GM12878 (cell line): ENCODE data around the gene SPINK4. TPM values are rescaled to one million over a fixed set of nuclear protein-coding genes. Genes with fewer than 3 reads are reported as not detected.

Source experiments
- BCL3 ChIP-seq: IDR thresholded peaks from 2 replicates; pipeline ENCODE4 v1.6.1; 2011; ENCODE audit warnings: borderline replicate concordance, low read depth, mild to moderate bottlenecking, moderate library complexity, low read length; ENCODE audit not compliant: insufficient read depth, poor library complexity, severe bottlenecking
- BMI1 ChIP-seq: fragments of 450-650 bp; IDR thresholded peaks from 2 replicates; pipeline ENCODE4 v1.6.1; 2016; ENCODE audit warnings: mild to moderate bottlenecking, moderate library complexity, borderline replicate concordance
- BRCA1 ChIP-seq: IDR thresholded peaks from 2 replicates; pipeline ENCODE4 v1.6.1; 2011; ENCODE audit warnings: low read depth, low read length, improper control_type of control experiment
- CBFB ChIP-seq: IDR thresholded peaks from 2 replicates; pipeline ENCODE4 v1.6.1; 2016; ENCODE audit warnings: antibody characterized with exemption, low read depth
- CHD1 ChIP-seq: IDR thresholded peaks from 2 replicates; pipeline ENCODE4 v1.6.1; 2012; ENCODE audit warnings: low read depth, low read length, improper control_type of control experiment
- CHD2 ChIP-seq: IDR thresholded peaks from 2 replicates; pipeline ENCODE4 v1.6.1; 2011; ENCODE audit warnings: low read depth, low read length, improper control_type of control experiment, borderline replicate concordance
- CREB1 ChIP-seq: IDR thresholded peaks from 2 replicates; pipeline ENCODE4 v1.6.1; 2012; ENCODE audit warnings: low read depth, mild to moderate bottlenecking, inconsistent platforms
- E2F4 ChIP-seq: IDR thresholded peaks from 2 replicates; pipeline ENCODE4 v1.6.1; 2012; ENCODE audit warnings: low read depth, low read length, improper control_type of control experiment
- ETV6 ChIP-seq, 2 experiments: fragments of 450-650 bp in 1 of 2; IDR thresholded peaks in 1 of 2; conservative IDR thresholded peaks in 1 of 2; 2 replicates each; pipeline ENCODE4 v1.6.1; 2014; ENCODE audit warnings: antibody characterized with exemption in 1 of 2, borderline replicate concordance in 1 of 2, low read depth in 1 of 2, mild to moderate bottlenecking in 1 of 2, moderate library complexity in 1 of 2
- KDM1A ChIP-seq: fragments of 200-600 bp; sonication (generic); IDR thresholded peaks from 2 replicates; pipeline ENCODE4 v1.6.1; 2016; ENCODE audit warnings: borderline replicate concordance
- MYC ChIP-seq: IDR thresholded peaks from 2 replicates; pipeline ENCODE4 v1.6.1; 2011; ENCODE audit warnings: mild to moderate bottlenecking, low read length, moderate library complexity, inconsistent platforms; ENCODE audit not compliant: insufficient read depth, insufficient replicate concordance, insufficient read length, severe bottlenecking
- NFIC ChIP-seq: IDR thresholded peaks from 2 replicates; pipeline ENCODE4 v1.6.1; 2012; ENCODE audit warnings: low read depth, mild to moderate bottlenecking, inconsistent platforms, low read length, moderate library complexity
- NR2C2 ChIP-seq: IDR thresholded peaks from 2 replicates; pipeline ENCODE4 v1.6.1; 2011; ENCODE audit warnings: borderline replicate concordance, low read depth; ENCODE audit not compliant: control insufficient read depth, insufficient read length
- NR2F1 ChIP-seq: fragments of 450-650 bp; conservative IDR thresholded peaks from 2 replicates; pipeline ENCODE4 v1.6.1; 2017; ENCODE audit warnings: mild to moderate bottlenecking
- PBX3 ChIP-seq: IDR thresholded peaks from 2 replicates; pipeline ENCODE4 v1.6.1; 2011; ENCODE audit warnings: mild to moderate bottlenecking, low read depth, low read length, moderate library complexity; ENCODE audit not compliant: insufficient replicate concordance
- POLR2AphosphoS5 ChIP-seq: IDR thresholded peaks from 2 replicates; pipeline ENCODE4 v1.6.1; 2011; ENCODE audit warnings: mild to moderate bottlenecking, low read length, inconsistent platforms
- SPI1 ChIP-seq: IDR thresholded peaks from 2 replicates; pipeline ENCODE4 v1.6.1; 2011; ENCODE audit warnings: low read depth, mild to moderate bottlenecking, low read length, moderate library complexity, borderline replicate concordance; ENCODE audit not compliant: insufficient read depth
- SREBF2 ChIP-seq: IDR thresholded peaks from 2 replicates; pipeline ENCODE4 v1.6.1; 2012; ENCODE audit warnings: mild to moderate bottlenecking, low read length
- SRF ChIP-seq, 2 experiments: IDR thresholded peaks; 2 replicates each; pipeline ENCODE4 v1.6.1; 2011; ENCODE audit warnings: low read depth in 2 of 2, low read length in 2 of 2, mild to moderate bottlenecking in 1 of 2, moderate library complexity in 1 of 2
- TARDBP ChIP-seq: IDR thresholded peaks from 2 replicates; pipeline ENCODE4 v1.6.1; 2016; ENCODE audit warnings: borderline replicate concordance
- TBL1XR1 ChIP-seq: IDR thresholded peaks from 2 replicates; pipeline ENCODE4 v1.6.1; 2012; ENCODE audit warnings: low read depth, low read length, improper control_type of control experiment
- TCF7 ChIP-seq: IDR thresholded peaks from 2 replicates; pipeline ENCODE4 v1.6.1; 2014; ENCODE audit warnings: antibody characterized with exemption, borderline replicate concordance
- YY1 ChIP-seq: IDR thresholded peaks from 2 replicates; pipeline ENCODE4 v1.6.1; 2011; ENCODE audit warnings: low read depth, mild to moderate bottlenecking, low read length
- ZNF207 ChIP-seq: fragments of 450-650 bp; IDR thresholded peaks from 2 replicates; pipeline ENCODE4 v1.6.1; 2014; ENCODE audit warnings: antibody characterized with exemption, mild to moderate bottlenecking, borderline replicate concordance
- ZNF217 ChIP-seq: fragments of 450-650 bp; IDR thresholded peaks from 2 replicates; pipeline ENCODE4 v1.6.1; 2017; ENCODE audit warnings: antibody characterized with exemption, mild to moderate bottlenecking
- ZNF384 ChIP-seq: IDR thresholded peaks from 2 replicates; pipeline ENCODE4 v1.6.1; 2012; ENCODE audit warnings: low read depth, mild to moderate bottlenecking, low read length, improper control_type of control experiment, borderline replicate concordance
- polyA plus RNA-seq, 11 experiments: library from polyadenylated mRNA; depleted of rRNA in 4 of 11; unstranded in 6 of 11; stranded (reverse) in 5 of 11; fragments of >200 nt; fragmentation: Nextera tagmentation in 4 of 11; fragmentation: Illumina TruSeq in 1 of 11; extraction: Ambion mirVana in 4 of 11; extraction: Trizol in 1 of 11; gene quantifications; 1 replicate in 1 of 11; 2 replicates in 10 of 11; pipeline versions ENCODE4 v1.2.1 to v1.2.3, GENCODE V29; 2011 to 2016; ENCODE audit warnings: inconsistent platforms in 2 of 11, missing spikeins in 2 of 11, low read depth in 1 of 11
- total RNA-seq, 4 experiments: library from RNA; depleted of rRNA in 3 of 4; stranded (reverse); fragments of >200 nt in 3 of 4; fragmentation: Illumina TruSeq in 1 of 4; extraction: Trizol in 1 of 4; gene quantifications; 2 replicates each; pipeline versions ENCODE4 v1.2.1 to v1.2.3, GENCODE V29; 2013 to 2021

The SPINK4 gene
- total and polyA plus RNA-seq, 10 of the 15 experiments (the other 5 are each of a cell fraction or from before 2014, with no cell fraction given) = not detected

GRCh38 chr9:33290247-33291030, 50.5 kb downstream of the SPINK4 start, which contains the start of gene NFX1 (continued):
- peak; percentile 59; the same call in 1 of the 2 replicates for TF ChIP-seq YY1
- no peak for TF ChIP-seq NR2C2
- peak; percentile 90 for TF ChIP-seq CBFB
- no peak; a peak in 2 of 4 replicates for TF ChIP-seq ETV6 (conservative IDR thresholded peaks at IDR 0.05 in 1 of 2, IDR thresholded peaks at IDR 0.05 in 1 of 2; ENCODE audit: borderline replicate concordance in 1 of 2, low read depth in 1 of 2)
- peak; percentile 66 for TF ChIP-seq SREBF2
- peak; percentile 66 for TF ChIP-seq NR2F1
- no peak for TF ChIP-seq BCL3
- TF ChIP-seq TARDBP = no peak
- TF ChIP-seq BMI1 = no peak
- no peak for TF ChIP-seq SPI1
- TF ChIP-seq ZNF384 = peak; percentile 50; the same call in 1 of the 2 replicates
- peak; percentile 97 for TF ChIP-seq POLR2AphosphoS5
- peak; percentile 80; the same call in 1 of the 2 replicates for TF ChIP-seq ZNF207
- no peak for TF ChIP-seq NFIC
- TF ChIP-seq CREB1 = peak; percentile 99
- no peak for TF ChIP-seq ZNF217
- TF ChIP-seq BRCA1 = peak; percentile 17; the same call in 1 of the 2 replicates
- TF ChIP-seq KDM1A = no peak
- TF ChIP-seq SRF (IDR thresholded peaks at IDR 0.05; ENCODE audit: low read depth in 2 of 2, low read length in 2 of 2) = peak; percentile 17 to 92; a peak in 3 of 4 replicates
- peak; percentile 80 for TF ChIP-seq MYC
- TF ChIP-seq E2F4 = peak; percentile 68
- TF ChIP-seq PBX3 = no peak
- TF ChIP-seq CHD2 = peak; percentile 82
- 0 out of 2 replicates have a peak, but pooled peaks have one; percentile 41 for TF ChIP-seq TBL1XR1
- no peak for TF ChIP-seq CHD1
- no peak for TF ChIP-seq TCF7
